GM15510 (cell line): ENCODE measurements around the gene LYRM4.
A peak's percentile ranks its signal among the peaks of the same experiment; 100 is the strongest.

ENCODE experiments used
- POLR2A ChIP-seq: IDR thresholded peaks from 3 replicates; pipeline ENCODE4 v1.6.1; 2011; ENCODE audit warnings: borderline replicate concordance; ENCODE audit not compliant: insufficient read length; ENCODE audit errors: extremely low read depth

Gene LYRM4

GRCh38 chr6:5190507-5190906 lies 70.2 kb downstream of the LYRM4 start:
- no peak for TF ChIP-seq POLR2A

- no peak for TF ChIP-seq POLR2A
Measured at GRCh38 chr6:5188646-5189045, 72.1 kb downstream of the LYRM4 start.

GRCh38 chr6:5184878-5185277 lies 75.9 kb downstream of the LYRM4 start:
- TF ChIP-seq POLR2A, result no peak

GRCh38 chr6:5184218-5184617 lies 76.5 kb downstream of the LYRM4 start:
- TF ChIP-seq POLR2A, result no peak

DNA sequence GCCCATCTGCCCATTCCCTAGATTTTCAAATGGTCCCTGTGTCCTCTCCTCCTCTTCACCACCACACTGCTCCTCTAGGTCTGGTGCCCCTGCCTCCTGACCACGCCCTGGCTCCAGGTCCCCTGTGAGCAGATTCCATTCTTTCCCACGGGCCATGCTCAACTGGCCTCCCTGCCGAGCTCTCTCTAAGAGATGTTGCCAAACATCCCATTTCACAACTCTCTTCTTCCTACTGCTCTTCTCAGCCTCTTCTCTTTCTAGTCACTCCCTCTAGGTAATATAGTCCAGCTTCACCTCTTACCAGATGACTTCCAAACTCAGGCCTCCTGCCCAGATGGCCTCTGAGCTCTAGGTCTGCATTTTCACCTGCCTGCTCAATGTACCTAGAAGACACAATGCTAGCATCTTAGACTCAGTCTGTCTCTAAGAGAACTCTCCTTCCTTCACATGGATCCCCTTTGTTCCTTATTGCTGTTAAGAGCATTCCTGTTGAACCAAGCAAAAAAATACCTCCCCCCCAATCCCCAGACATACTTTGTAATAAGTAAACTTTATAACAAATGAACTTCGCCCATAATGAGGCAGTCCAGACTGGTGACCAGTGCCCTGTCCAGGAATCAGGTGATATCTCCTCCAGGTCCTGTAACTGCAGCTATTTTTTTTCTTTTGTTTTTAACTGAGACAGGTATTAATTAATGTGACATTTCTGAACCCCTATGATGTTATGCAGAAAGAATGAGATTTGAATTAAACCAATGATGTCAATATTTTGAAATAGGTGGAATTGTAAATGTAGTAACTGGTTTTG lies 79.0 kb downstream of the LYRM4 start:
- TF ChIP-seq POLR2A, result no peak

- no peak for TF ChIP-seq POLR2A
Measured at GRCh38 chr6:5180636-5181035, 80.1 kb downstream of the LYRM4 start.

DNA sequence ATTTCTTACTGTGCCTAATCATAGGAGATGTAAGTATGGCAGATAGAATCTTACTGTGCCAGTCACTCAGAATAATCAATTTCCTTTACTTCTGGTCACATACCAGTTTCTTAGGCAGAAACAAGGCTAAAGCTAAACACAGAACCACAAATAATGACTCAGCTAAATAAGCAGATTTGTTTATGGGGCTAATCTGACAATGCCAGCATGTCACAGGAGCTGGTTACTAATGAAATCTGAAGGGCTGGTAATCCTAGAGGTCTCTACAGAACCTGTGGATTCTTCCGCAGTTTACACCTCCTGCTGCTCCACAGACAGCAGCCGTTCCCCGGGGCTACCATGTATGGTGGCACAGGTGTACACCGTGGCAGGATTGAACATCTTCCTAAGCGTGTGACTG lies 80.8 kb downstream of the LYRM4 start:
- TF ChIP-seq POLR2A, result no peak

DNA sequence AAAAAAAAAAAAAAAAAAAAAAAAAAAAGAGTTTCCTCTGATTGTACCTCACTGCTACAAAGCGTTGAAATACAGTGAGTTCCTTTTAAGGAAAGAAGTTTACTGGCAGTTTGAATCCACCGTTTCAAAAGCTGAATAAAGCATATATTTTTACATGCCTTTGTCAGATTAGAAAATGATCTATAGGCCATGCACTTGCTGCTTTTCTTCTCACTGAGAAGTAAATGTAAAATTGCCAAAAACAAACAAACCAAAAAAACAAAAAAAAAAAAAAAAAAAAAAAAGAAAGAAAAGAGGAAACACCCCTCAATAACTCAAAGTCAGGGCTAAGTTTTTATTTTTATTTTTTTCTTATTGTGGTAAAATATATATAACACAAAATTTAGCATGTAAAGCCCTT lies 81.9 kb downstream of the LYRM4 start:
- TF ChIP-seq POLR2A, result no peak

- no peak for TF ChIP-seq POLR2A
Measured at GRCh38 chr6:5175635-5176034, 85.1 kb downstream of the LYRM4 start.

- no peak for TF ChIP-seq POLR2A
Measured at GRCh38 chr6:5174756-5175549, 85.8 kb downstream of the LYRM4 start.

DNA sequence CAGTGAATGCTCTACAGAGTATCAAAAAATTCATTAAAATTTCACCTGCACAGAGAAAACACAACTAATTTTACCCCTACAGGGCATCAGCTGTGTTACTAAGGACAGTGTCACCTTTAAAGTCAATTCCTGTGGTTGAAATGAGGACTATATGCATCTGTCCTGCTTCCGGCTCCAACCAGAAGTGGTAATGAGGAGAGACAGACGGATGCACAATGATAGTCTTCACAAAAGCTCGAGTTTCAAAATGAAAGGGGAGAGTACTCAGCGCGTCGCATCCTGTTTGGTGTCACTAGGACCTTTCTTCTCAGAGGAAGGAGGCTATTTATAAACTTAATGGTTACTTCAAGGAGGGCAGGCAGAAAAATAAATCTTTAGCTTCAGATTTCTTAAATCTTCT lies 86.5 kb downstream of the LYRM4 start:
- TF ChIP-seq POLR2A, result peak; percentile 32

DNA sequence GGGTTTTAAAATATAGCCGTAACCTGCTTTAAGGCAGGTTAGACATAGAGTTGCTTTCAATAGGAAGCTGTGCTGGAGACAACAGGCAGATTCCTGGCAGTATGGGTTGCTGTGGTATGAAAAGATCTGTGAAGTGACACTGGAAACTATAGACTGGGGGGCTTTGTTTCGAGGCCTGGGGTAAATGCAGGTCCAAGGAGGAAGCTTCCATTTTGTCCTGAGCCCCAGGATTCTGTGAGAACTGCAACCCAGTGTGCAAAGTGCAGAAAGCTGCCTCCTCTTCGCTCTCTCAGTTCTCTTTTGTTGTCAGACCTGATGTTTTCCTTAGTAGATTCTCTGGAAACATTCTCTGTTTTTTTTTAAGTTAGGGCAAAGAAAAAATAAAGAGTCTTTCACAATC lies 86.9 kb downstream of the LYRM4 start:
- no peak for TF ChIP-seq POLR2A

DNA sequence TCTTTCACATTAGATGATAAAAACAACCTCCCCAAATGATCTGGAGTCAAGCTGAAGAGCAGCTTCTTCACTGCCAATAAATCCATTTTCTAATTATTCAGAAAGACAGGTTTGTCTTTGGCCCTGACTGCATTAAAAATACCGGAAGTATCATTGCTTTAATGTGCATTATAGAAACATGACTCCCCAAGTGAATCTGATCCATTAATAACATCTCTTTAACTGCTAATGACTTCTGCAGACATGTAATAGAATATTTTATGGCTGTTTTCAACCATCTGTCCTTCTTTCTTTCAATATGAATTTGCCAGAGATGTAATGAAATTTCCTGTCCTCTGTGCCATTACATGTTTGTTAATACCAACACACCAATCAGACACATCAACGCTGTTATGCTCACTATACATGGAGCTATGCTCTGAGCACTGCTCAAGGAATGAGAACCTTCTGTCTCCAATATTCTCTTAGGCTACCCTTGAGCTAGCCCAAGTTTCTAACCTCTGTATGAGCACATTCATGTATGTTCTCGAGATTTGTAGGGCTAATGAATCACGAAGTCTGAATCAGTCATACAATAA lies 87.8 kb downstream of the LYRM4 start:
- no peak for TF ChIP-seq POLR2A

DNA sequence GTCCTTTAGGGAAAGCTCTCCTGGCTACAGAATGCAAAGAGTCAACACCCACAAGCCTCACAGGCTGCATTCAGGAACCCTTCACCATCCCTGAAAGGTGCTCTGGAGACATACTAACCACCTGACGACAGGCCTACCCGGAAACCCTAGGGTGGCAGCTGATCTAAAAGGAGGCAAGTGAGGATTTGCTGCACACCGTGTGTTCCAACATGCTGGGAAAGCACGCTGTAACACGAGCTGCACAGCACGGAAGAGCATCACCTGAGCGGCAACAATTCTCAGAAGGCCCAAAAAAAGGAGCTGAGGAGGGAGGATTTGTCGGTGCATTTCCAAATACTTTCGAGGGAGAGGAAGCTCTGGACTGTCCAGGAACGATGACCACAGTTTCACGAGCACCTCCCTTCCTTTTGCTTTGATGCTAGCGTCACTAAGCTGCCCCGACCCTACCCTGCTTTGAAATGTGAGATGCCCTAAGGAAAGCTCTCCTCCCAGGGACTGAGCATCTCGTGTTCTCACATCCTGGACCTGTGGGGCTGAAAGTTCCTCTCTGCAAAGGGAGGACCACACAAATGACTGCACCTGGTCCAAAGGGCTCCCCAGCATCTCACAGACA lies 88.6 kb downstream of the LYRM4 start:
- TF ChIP-seq POLR2A, result no peak

GRCh38 chr6:5167501-5167900 lies 93.2 kb downstream of the LYRM4 start:
- TF ChIP-seq POLR2A, result no peak
